ENCODE measurements around the gene AP1B1. TPM values are rescaled to one million over a fixed set of nuclear protein-coding genes. Genes with fewer than 3 reads are reported as not detected.

AP1B1 gene
- total RNA-seq, 1 donor from 2014 or later: 28.0 TPM

DNA sequence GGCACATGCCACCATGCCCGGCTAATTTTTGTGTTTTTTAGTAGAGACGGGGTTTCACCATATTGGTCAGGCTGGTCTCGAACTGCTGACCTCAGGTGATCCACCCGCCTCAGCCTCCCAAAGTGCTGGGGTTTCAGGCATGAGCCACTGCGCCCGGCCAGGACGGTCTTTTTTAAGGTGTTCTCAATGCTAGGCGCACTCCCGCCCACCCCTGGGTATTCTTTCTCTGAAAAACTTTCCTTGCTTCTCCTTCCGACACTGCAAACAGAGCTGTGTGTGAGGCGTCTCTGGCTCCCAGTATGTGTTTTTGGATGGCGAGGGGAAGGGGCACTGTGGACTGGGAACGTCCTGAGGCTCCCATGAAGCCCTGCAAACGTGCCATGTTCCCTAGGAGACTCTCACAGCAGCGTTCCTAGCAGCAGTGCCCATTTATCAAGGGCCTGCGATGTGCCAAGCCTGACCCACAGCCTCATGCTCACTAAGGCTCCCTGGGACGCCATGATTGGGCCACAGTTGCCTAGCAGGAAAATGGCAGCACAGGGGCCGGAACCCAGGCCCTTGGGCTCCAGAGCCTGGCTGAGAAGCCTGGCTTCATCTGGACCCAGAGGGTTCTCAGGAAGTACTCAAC is 70.4 kb downstream of the AP1B1 start:
- intact Hi-C loops (cut with DNase I): no loop called here
- no peak for DNase-seq (ENCODE audit: low spot score)

DNA sequence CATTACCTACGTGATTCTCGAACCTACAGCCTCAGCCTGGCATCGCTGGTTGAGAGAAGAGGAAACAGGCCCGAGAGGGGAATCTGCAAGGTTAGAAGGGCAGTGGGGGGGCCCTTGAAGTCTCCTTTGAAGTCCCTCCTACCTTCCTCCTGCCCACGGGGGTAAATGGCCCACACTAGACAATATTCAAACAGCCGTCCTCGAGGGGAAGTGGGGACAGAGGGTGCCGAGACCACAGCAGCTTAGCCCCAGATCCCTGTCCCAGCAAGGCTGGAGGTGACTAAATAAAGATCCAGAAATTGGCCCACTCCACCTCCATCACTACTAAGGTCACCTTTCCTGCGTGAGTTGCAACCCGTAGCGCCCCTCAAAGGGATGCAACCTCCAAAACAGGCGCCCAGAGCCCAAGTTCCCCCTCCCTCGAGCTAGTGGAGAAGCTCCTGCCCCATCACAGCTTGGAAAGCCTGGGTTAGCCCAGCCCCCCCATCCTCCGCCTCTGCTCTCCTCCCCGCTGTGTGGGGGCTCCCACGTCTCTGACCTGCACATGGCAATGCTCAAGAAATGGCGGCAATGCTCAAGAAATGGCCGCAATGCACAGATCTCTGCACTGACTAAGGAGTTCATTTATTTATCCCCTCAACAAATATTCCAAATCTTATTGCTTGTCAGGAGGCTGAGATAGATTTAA is 72.1 kb downstream of the AP1B1 start:
- intact Hi-C loops (cut with DNase I): no loop called here
- no peak for DNase-seq (ENCODE audit: low spot score)

DNA sequence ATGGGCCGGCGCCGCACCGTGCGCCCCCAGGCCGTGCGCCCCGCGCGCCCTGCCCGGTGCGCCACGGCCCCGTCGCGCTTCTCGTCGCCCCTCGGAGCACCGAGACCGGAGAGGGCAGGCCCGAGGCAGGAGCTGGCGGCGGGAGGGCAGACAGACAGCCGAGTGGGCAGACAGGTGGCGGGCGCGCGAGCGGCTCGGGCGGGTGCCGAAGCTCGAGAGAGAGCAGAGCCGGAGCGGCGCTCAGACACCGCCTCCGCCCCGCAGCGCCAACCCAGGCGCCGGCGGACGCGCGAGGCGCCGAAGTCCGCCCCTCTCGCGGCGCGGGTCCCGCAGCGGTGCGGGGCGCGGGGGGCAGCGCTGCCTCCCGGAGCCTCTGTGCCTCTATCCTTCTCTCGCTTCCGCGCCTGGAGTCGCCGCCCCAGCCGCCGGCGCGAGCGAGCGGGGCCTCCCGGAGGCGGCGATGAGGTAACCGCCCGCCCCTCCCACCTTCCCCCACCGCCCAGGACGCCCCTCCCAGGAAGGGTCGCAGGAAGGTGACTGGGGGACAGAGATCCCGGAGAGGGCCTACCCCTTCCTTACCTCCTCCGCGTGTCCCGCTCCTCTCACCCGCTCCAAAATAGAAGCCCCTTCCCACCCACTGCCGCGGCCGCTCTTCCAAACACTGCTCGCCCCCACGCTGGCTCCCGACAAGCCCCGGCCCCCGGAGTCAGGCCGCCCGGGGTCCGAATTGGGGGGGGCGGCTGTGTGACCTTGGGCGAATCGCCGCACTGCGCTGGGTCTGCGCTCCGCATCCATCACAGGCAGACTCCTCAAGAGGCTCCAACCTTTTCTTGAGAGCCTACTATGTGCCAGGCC is 72.9 kb downstream of the AP1B1 start, which contains the start of gene RASL10A:
Gene RASL10A (minus strand): TSS at position 412 of the 855 bp plus-strand sequence. CDS start 451 bp downstream, outside the sequence.
- intact Hi-C loops (cut with DNase I): no loop called here
- no peak for DNase-seq (ENCODE audit: low spot score)

DNA sequence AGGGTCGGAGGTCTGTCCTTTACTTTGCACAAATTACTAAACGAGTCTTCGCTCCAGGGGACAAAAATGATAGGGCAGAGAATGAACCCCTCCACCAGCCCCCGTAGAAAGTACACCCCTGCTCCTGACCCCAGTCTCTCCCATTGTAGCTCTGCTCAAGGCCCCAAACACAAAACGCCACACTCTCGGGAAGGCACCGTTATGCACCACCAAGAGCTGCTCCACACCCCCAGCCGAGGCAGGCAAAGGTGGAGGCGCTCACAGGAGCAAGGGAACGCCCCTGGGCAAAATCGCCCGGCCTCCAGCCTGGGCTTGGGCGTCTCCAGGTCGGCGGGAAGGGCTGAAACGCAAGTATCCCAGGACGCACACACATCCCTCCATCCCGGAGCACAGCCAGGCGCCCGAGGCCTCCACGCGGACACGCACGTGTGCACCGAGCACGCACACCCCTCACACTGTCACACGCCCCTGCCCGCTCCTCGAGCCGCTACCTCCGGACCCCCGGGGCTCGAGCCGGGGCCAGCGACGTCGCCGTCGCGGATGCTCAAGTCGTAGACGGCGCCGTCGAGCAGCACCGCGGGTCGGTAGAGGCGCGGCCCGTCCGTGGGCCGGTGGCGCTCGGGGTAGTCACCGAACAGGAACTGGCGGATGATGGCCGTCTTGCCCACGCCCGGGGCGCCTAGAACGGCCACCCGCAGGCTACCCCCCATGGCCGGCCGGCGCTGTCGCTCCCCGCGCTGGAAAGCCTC is 73.7 kb downstream of the AP1B1 start:
- no peak for DNase-seq (ENCODE audit: low spot score)
- intact Hi-C loops (cut with DNase I): no loop called here

DNA sequence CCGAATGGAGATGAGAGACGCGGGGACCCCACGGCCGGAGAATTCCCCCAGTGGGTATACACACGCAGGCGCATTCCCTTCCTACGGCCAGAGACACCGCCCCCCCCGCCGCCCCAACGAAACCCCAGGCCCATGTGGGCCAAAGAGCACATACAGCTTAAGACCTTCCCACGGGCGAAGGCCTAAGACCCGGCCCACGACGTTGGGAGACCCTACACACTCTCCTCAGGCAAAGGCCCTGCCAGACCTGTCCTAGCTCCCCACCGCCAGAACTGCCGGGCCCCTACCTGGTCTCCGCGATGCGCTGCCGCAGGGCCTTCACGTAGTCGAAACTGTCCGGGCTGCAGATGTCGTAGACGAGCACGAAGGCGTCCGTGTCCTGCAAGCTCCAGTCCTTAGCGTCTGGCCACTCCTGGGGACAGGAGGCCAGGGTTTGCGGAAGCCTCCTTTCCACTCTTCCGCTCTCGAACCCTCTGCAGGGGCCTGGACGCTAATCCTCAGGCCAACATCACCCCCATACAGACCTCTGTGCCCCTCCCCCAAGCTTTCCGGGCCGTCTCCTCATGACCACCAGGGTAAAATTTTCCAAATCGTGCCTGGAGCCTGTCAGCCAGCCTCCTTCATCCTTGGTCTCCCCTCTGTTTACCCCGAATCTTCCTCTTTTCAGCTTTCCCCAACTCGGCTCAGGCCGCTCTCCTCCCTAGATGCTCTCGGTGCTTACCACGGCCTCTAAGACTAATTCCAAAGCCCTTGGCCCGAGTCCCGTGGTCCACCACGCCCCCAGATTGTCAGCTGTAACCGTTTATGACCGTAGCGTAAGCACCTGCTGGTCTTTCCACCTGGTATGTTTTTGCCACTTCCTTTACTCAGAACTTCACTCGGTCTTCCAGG is 74.5 kb downstream of the AP1B1 start:
- peak; percentile 55 for DNase-seq (ENCODE audit: low spot score)
- intact Hi-C loops (cut with DNase I): no loop called here

DNA sequence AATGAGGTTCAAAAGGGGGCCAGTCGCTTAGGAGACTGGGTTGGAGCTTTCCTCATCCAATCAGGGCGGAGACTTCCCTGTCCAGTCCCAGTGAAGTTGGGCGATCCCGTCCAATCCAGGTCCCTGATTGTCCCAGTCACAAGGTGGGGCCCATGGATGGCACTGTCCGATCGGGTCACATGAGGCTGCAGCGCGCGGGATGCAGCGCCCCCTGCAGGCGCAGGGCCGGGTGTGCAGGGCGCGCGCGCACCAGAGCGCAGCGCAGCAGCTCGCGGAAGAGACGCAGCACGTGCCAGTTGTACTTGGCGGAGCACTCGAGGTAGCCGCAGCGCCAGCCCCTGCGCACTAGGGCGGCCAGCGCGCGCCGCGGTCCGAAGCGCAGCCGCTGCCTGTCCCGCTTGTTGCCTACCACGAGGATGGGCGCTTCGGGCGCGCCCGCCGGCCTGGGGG is 75.2 kb downstream of the AP1B1 start:
- peak; percentile 58 for DNase-seq (ENCODE audit: low spot score)
- intact Hi-C loops (cut with DNase I): no loop called here

DNA sequence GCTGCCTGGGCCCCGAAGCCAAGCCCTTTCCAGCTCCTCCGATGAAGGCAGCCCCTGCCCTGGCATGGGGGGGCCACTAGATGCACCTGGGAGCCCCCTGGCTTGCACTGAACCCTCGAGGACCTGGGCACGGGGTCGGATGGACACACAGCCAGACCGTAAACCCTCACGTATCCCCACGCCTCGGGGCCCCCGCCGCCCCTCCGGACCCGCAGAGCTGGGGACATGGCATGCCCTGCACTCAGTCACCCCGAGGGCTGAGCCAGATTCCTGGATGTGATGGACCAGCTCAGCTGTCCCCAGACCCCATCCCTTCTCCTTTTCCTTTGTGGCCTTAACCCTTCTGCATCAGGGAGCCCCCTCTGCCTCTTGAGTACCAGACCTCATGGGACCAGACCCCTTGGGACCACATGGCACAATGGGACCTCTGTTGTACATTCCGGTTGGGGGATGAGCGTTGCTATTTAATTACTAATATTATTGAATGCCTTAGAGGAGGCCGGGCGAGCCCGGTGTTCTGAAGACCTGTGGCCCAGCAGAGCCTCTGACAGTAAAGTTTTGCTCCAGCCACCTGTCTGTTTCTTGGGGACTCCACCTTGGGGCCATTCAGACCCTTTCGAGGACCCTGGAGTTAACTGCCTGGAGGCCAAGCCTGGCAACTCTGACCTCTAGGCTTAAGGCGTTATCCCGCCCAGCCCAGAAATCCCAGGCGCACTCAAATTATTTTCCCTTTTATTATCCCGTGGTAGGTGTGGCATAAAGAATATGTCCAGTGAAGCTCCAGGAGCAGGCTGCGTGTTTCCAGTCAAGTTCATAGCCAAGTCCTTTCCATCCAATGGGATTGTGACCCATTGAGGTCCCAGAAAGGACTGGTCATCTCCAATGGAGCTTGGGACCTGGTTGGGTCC is 75.9 kb downstream of the AP1B1 start:
- DNase-seq (ENCODE audit: low spot score): no peak
- intact Hi-C loops (cut with DNase I): no loop called here

DNA sequence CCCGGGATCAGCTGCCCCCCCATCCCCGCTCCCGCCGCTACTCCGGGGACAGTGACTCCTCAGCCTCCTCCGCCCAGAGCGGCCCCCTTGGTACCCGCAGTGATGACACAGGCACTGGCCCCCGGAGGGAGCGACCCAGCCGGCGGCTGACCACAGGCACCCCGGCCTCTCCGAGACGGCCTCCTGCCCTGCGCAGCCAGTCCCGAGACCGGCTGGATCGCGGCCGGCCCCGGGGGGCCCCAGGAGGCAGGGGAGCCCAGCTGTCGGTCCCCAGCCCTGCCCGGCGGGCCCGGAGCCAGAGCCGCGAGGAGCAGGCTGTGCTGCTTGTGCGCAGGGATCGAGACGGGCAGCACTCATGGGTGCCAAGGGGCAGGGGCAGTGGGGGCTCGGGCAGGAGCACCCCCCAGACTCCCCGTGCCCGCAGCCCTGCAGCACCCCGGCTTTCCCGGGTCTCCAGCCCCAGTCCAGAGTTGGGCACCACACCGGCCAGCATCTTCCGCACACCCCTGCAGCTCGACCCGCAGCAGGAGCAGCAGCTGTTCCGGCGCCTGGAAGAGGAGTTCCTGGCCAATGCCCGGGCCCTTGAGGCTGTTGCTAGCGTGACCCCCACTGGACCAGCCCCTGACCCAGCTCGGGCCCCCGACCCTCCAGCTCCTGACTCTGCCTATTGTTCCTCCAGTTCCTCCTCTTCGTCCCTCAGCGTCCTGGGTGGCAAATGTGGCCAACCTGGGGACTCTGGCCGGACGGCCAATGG is 76.7 kb downstream of the AP1B1 start:
- intact Hi-C loops (cut with DNase I): no loop called here
- peak; percentile 75 for DNase-seq (ENCODE audit: low spot score)

DNA sequence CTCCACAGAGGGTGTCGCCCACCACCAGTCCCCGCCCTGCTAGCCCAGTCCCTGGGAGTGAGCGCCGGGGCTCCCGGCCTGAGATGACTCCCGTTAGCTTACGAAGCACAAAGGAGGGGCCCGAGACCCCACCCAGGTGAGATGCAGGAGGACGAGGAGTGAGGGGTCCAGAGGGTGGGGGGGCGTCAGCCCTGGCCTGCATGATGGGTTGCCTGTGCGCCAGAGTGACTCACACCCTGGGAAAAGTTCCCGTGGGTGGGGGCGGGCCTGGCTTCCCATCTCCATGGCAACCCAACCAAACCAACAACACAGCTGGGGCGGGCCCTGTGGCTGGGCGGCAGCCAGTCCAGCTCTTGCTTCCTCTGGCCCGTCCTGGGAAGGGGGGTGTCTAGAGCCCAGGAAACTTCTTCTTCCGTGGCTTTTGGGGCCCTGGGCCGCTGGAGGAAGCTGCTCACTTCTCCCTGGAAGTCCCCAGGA is 77.5 kb downstream of the AP1B1 start:
- intact Hi-C loops (cut with DNase I): no loop called here
- DNase-seq (ENCODE audit: low spot score): peak; percentile 96

DNA sequence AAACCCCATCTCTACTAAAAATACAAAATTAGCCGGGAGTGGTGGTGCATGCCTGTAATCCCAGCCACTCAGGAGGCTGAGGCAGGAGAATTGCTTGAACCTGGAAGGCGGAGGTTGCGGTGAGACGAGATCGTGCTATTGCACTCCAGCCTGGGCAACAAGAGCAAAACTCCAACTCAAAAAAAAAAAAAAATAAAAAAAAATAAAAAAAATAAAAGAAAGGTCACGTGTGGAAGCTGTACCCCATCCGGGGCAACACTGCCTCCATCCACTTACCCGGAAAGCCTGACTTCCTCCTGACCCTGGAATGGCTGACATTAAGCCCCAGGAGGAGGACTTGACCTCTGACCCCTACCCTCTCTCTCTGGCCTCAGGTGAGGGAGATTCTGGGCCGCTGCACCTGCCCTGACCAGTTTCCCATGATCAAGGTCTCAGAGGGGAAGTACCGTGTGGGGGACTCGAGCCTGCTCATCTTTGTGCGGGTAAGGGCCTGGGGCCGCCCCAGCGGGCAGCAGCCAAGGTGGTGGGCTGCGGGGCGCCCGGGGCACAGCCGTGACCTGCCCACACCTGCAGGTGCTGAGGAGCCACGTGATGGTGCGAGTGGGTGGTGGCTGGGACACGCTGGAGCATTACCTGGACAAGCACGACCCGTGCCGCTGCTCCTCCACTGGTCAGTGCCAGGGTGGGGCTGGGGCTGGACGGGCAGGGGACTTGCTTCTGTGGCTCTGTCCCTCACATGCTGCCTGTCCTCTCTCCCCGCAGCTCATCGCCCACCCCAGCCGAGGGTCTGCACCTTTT is 78.1 kb downstream of the AP1B1 start:
- intact Hi-C loops (cut with DNase I): no loop called here
- peak; percentile 80 for DNase-seq (ENCODE audit: low spot score)

DNA sequence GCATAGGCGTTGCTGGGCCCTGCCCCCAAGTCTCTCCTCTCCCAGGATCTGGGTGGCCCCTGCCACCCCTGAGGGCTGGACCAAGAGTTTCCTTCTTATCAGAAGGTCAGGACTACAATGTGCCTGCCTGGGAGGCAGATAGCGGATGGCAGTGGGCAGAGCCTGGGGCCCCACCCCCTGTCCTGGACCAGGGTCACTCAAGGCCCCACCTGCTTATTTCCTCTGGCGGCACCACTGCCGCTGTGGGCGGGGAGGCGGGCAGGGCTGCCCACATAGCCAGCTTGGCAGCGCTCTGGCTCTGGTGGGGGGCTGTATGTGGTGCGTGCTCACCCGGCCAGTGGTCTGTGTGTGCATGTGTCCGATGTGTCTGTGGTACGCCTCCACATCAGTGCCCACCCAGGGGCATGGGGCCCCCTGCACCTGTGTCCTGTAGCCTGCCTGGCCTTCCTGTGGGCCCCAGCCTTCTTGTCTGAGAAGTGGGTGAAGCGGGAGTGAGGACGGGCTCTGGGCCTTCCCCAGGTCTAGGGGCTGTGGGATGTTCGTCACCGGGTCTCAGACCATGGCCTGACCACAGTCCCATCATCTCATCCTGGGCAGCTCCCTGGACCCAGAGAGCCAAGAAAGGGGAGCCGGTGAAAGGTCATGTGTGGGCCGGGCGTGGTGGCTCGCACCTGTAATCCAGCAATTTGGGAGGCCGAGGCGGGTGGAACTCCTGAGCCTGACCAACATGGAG is 78.9 kb downstream of the AP1B1 start:
- no peak for DNase-seq (ENCODE audit: low spot score)
- intact Hi-C loops (cut with DNase I): loop anchor here (5.0 kb wide), 1 partner anchor 48 kb away; no protein-coding TSS in a partner anchor

DNA sequence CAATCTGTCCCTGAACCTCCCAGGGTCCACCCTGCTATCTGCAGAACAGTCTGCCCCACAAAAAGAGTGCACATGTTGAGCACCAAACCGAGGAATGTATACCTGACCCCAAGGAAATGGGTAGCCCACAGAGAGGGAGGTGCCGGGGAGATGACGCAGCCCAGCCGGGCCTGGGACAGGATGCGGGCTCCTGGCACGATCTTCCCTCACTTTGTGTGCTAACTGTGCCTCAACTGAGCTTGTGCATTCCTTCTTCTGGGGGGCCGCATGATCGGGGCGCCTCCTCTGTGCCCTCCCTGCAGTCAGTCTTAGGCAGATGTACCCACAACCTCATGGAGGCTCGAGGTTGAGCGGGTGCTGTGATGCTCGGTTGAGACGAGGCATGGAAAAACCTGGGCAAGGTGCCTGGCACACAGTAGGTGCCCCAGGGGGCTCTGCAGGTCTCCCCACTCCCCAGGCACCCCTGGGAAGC is 79.5 kb downstream of the AP1B1 start:
- intact Hi-C loops (cut with DNase I): loop anchor here (5.0 kb wide), 1 partner anchor 48 kb away; no protein-coding TSS in a partner anchor
- DNase-seq (ENCODE audit: low spot score): no peak

DNA sequence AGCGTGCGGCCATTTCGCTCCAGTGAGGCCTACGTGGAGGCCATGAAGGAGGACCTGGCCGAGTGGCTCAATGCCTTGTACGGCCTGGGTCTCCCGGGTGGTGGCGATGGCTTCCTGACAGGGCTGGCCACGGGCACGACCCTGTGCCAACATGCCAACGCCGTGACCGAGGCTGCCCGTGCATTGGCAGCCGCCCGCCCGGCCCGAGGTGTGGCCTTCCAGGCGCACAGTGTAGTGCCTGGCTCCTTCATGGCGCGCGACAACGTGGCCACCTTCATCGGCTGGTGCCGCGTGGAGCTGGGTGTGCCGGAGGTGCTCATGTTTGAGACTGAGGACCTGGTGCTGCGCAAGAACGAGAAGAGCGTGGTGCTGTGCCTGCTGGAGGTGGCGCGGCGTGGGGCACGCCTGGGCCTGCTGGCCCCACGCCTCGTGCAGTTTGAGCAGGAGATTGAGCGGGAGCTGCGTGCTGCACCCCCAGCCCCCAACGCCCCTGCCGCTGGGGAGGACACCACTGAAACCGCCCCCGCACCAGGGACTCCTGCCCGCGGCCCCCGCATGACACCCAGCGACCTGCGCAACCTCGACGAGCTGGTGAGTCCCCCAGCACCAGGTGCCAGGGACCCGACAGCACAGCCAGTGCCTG is 80.1 kb downstream of the AP1B1 start:
- no peak for DNase-seq (ENCODE audit: low spot score)
- intact Hi-C loops (cut with DNase I): loop anchor here (5.0 kb wide), 1 partner anchor 49 kb away; no protein-coding TSS in a partner anchor

DNA sequence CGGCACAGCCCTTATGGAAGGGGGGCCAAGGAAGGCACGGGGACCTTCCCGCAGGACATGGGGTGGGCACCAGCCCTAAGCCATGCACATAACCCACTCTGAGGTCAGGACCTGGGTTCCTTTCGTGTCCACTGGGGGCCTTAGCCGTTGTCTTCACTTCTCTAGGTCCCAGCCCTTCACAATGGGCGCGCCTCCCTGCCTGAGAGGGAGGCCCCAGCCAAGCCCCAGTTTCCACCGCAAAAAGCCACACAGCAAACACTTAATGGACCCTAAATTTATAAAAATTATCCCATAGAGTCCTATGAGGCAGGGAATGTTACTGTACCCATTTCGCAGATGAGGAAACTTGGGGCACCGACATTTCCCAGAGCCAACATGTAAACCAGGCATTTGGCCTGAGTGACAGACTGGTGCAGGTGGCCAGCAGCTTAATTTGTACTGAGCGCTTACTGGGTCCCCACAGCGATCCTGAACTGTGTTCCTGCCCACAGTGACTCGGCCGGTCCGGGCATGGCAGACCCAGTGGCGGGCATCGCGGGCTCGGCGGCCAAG is 80.7 kb downstream of the AP1B1 start:
- no peak for DNase-seq (ENCODE audit: low spot score)
- intact Hi-C loops (cut with DNase I): loop anchor here (2.0 to 5.0 kb wide), 3 partner anchors 39 to 81 kb away; partner anchors contain the start of genes AP1B1 and EWSR1

All from cardiac septum (tissue), 1 donor.